ENCODE data around the gene TAS2R60.
"Not testable (repeated sequence)": the region's sequence is repeated elsewhere in the genome, so short reads cannot be mapped to it uniquely, and the experiment has no call there.

TAS2R60 gene

GRCh38 chr7:143479055-143479766, 36.0 kb downstream of the TAS2R60 start:
- DNase-seq (ENCODE audit: low read depth): no peak

GRCh38 chr7:143480501-143480900, 37.2 kb downstream of the TAS2R60 start:
- DNase-seq (ENCODE audit: low read depth): no peak

DNA sequence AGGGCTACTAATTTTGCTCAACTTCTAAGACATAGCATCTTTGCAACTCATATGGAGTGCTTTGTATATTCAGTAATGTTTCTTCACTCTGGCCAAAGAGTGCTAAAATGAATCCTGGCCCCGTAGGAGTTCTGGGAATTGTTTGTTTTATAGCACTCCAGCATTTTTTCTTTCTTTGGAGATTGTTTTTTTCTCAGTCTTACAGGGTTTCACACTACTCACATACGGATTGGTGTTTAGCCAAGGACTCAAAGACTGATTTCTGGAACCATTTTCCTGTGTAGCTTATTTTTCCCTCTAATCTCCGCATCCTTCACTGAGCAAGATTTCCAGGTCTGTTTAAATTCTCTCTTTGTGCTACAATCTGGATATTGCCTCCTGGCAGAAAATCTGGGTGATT, 40.9 kb downstream of the TAS2R60 start:
- DNase-seq (ENCODE audit: low read depth): no peak

GRCh38 chr7:143485094-143485493, 41.8 kb downstream of the TAS2R60 start:
- no peak for DNase-seq (ENCODE audit: low read depth)

DNA sequence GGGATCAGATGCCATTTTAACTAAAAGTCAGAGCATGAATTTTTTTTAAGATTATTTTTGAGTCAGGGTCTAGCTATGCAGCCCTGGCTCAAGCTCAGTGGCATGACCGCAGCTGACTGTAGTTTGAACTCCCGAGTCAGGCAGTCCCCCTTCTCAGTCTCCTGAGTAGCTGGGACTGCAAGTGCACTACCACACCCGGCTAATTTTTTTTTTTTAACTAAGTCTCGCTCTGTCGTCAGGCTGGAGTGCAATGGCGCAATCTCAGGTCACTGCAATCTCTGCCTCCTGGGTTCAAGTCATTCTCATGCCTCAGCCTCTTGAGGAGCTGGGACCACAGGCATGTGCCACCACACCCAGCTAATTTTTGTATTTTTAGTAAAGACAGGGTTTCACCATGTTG, 42.2 kb downstream of the TAS2R60 start:
- no peak for DNase-seq (ENCODE audit: low read depth)

DNA sequence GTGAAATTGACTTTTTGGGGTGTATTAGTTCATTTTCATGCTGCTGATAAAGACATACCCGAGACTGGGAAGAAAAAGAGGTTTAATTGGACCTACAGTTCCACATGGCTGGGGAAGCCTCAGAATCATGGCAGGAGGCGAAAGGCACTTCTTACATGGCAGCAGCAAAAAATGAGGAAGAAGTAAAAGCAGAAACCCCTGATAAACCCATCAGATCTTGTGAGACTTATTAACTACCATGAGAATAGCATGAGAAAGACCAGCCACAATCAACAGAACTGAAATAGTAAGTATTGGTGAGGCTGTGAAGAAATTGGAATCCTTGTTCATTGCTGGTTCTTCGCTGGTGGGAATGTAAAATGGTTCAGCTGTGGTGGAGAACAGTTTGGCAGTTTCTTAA, 43.0 kb downstream of the TAS2R60 start:
- not testable (repeated sequence) for DNase-seq (ENCODE audit: low read depth)

DNA sequence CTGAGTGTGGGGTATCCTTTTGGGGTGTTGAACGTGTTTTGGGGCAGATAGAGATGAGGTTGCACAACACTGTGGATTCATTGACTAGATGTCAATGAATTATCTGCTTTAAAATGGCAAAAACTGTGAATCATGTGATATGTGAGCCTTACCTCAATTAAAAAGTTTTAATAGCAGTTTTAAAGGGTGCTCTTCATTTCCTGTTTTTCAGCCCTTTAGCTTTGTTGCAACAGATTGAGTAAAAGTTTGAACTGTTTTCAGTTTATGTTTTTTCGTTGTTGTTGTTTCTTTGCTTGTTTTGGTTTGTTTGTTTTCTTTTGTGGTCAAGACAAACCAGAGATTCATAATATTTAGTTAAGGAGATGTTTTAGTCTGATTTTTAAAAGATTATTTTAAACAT, 43.8 kb downstream of the TAS2R60 start:
- DNase-seq (ENCODE audit: low read depth): no peak

DNA sequence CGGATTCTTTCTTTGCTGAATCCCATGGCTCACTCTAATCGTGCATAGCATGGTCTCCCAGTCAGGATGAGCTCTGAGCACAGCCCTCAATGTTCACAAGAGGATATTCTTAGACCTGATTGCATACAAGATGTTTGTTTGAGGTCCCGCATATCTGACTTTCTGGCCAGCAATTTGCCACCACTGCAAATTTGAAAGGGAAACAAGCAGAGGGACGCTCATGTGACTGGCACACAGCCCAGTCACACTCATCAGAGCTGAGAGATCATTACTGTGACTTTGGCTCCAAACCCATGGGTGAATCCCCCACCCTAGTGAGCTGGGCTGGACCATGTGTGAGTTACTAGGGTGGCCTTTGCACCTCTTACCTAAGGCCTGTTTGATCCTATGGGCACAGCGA, 44.3 kb downstream of the TAS2R60 start:
- no peak for DNase-seq (ENCODE audit: low read depth)

GRCh38 chr7:143490717-143491306, 47.6 kb downstream of the TAS2R60 start:
- DNase-seq (ENCODE audit: low read depth): no peak

DNA sequence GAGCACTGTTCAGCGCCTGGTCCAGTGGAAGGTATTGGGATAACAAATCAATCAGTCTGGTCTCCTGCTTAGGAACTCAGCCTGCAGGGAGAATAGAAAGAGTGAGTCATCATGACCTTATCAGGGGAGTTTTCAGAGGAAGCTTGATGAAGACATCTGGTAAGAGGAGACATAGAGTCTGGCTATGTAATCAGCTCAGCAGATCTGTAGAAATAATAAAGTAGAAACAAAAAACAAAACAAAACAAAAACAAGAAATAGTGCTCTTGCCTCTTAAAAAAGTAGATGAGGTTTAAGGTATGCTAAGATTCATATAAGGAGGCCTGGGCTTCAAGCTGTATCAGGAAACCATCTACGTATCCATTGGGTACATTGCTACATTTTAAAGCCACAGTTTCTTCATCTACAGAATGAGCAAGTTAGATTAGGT, 48.8 kb downstream of the TAS2R60 start:
- no peak for DNase-seq (ENCODE audit: low read depth)

DNA sequence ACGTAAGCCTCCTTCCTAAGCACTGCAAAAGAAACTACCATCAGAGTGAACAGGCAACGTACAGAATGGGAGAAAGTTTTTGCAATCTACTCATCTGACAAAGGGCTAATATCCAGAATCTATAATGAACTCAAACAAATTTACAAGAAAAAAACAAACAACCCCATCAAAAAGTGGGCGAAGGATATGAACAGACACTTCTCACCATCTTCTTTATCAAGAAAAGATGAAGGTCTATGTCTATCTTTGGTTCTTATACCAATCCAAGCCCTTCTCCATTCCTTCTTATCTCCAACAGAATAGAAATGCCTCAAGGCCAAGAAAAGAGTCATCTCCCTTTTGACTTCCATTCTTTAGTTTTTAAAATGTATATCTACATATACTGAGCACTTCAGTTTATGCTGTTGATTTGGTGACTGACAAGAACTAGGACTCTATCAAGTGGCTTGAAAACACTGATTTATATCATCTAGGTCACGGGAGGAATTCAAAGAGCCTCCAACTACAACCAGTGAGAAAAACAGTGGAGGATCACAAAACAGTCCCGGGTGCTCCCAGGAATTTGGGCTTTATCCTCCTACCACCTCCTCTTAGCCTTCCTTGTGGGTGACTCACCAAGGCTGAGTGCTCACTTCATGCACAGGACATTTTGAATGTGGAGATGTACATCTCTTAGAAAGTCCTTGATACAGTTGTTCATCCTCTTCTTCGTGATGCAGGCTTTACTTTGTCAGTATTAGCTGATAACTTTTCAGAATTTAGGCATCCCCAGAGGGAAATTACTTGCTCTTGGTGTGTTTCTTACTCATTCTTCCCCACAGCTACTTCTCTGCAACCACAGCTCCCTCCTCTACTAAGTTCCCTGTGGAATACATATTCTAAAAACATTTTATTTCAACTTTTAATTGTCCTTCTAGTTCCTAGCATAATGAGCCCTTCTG, 49.8 kb downstream of the TAS2R60 start:
- DNase-seq (ENCODE audit: low read depth): no peak

GRCh38 chr7:143493751-143494150, 50.5 kb downstream of the TAS2R60 start:
- no peak for DNase-seq (ENCODE audit: low read depth)
